H1 (cell line): ENCODE results near the gene CTNNBL1. TPM values are rescaled to one million over a fixed set of nuclear protein-coding genes. Genes with fewer than 3 reads are reported as not detected.
"Not testable (repeated sequence)": the region's sequence is repeated elsewhere in the genome, so short reads cannot be mapped to it uniquely, and the experiment has no call there.

Experiments
- CTCF ChIA-PET: fragments of 300-600 bp; sonication (Branson Sonifier 250); formaldehyde crosslinking; loops from one replicate; lab custom pipeline; 2021; ENCODE audit not compliant: partially characterized antibody; lab: Charles Lee
- POLR2A ChIA-PET: fragments of 300-600 bp; sonication (Branson Sonifier 250); formaldehyde crosslinking; loops from one replicate; lab custom pipeline; 2021; ENCODE audit warnings: inconsistent platforms; ENCODE audit not compliant: partially characterized antibody; lab: Charles Lee
- DNase-seq, 2 experiments: peaks; one replicate each; pipeline versions ENCODE4 v3.0.0 to v3.0.0-alpha.2; 2010 to 2022; ENCODE audit warnings: low spot score in 2 of 2, low read depth in 1 of 2, mixed read lengths in 1 of 2
- FAIRE-seq: peaks from 2 replicates; lab custom pipeline; 2011; peaks lifted over from hg19 to GRCh38; lab: Jason Lieb, UNC
- H2AFZ ChIP-seq: 2 replicates; pipeline ENCODE4 v1.8.1; 2012; ENCODE audit warnings: low read length, inconsistent platforms
- H2AK5ac ChIP-seq: 2 replicates; pipeline ENCODE4 v1.6.1; 2013; ENCODE audit warnings: low read depth, low read length
- H2BK120ac ChIP-seq: replicated peaks from 2 replicates; pipeline ENCODE3; 2013; ENCODE audit warnings: low read depth, low read length, inconsistent platforms
- H2BK12ac ChIP-seq: 2 replicates; pipeline ENCODE4 v1.6.1; 2013; ENCODE audit warnings: low read depth, low read length
- H2BK15ac ChIP-seq: 2 replicates; pipeline ENCODE4 v1.6.1; 2013; ENCODE audit warnings: low read length
- H2BK20ac ChIP-seq: 2 replicates; pipeline ENCODE4 v1.6.1; 2013; ENCODE audit warnings: low read length
- H2BK5ac ChIP-seq: 2 replicates; pipeline ENCODE4 v1.6.1; 2013; ENCODE audit warnings: low read depth, low read length
- H3K14ac ChIP-seq: 2 replicates; pipeline ENCODE4 v1.6.1; 2013; ENCODE audit warnings: inconsistent platforms; ENCODE audit not compliant: insufficient read length
- H3K18ac ChIP-seq: 2 replicates; pipeline ENCODE4 v1.6.1; 2013; ENCODE audit warnings: low read length; ENCODE audit errors: extremely low read depth
- H3K23ac ChIP-seq: 2 replicates; pipeline ENCODE4 v1.6.1; 2013; ENCODE audit warnings: inconsistent platforms; ENCODE audit not compliant: insufficient read length
- H3K23me2 ChIP-seq: 2 replicates; pipeline ENCODE4 v1.6.1; 2013; ENCODE audit warnings: low read depth, low read length
- H3K27ac ChIP-seq: 2 replicates; pipeline ENCODE4 v1.6.1; 2011; ENCODE audit warnings: low read depth, low read length, inconsistent platforms
- H3K27me3 ChIP-seq, 4 experiments: replicated peaks in 1 of 4; 1 replicate in 1 of 4; 2 replicates in 3 of 4; pipeline versions ENCODE4 v1.6.1 to v1.8.1; 2011 to 2013; ENCODE audit warnings: low read length in 3 of 4, mild to moderate bottlenecking in 3 of 4, inconsistent platforms in 2 of 4, mixed read lengths in 2 of 4, moderate library complexity in 1 of 4; ENCODE audit not compliant: control insufficient read depth in 3 of 4, insufficient read depth in 3 of 4; ENCODE audit errors: extremely low read depth in 1 of 4
- H3K36me3 ChIP-seq, 4 experiments: 2 replicates each; pipeline versions ENCODE4 v1.6.1 to v1.8.1; 2011 to 2013; ENCODE audit warnings: mild to moderate bottlenecking in 4 of 4, low read length in 3 of 4, moderate library complexity in 2 of 4, control low read depth in 1 of 4, inconsistent platforms in 1 of 4; ENCODE audit not compliant: insufficient read depth in 4 of 4, control insufficient read depth in 2 of 4
- H3K4ac ChIP-seq: replicated peaks from 2 replicates; pipeline ENCODE3; 2013; ENCODE audit warnings: low read length, low read depth, mixed read lengths, inconsistent platforms; ENCODE audit not compliant: insufficient read length
- H3K4me1 ChIP-seq, 4 experiments: replicated peaks in 1 of 4; 1 replicate in 1 of 4; 2 replicates in 3 of 4; pipeline versions ENCODE4 v1.6.1 to v1.8.1; 2011 to 2013; ENCODE audit warnings: low read length in 3 of 4, inconsistent platforms in 2 of 4, mixed read lengths in 1 of 4; ENCODE audit not compliant: insufficient read depth in 4 of 4, control insufficient read depth in 3 of 4
- H3K4me2 ChIP-seq, 2 experiments: 2 replicates each; pipeline versions ENCODE4 v1.6.1 to v1.8.1; 2011 to 2013; ENCODE audit warnings: low read depth in 2 of 2, low read length in 2 of 2, control low read depth in 1 of 2, inconsistent platforms in 1 of 2, mild to moderate bottlenecking in 1 of 2; ENCODE audit not compliant: insufficient read depth in 1 of 2
- H3K4me3 ChIP-seq, 4 experiments: fragments of 200-600, 300-600 bp in 1 of 4; sonication (generic), shearing (Covaris generic), sonication (Bioruptor Twin) in 1 of 4; 2 replicates each; pipeline versions ENCODE4 v1.5.1 to v1.8.1; 2011 to 2016; ENCODE audit warnings: low read length in 4 of 4, low read depth in 3 of 4, control low read depth in 2 of 4, inconsistent platforms in 2 of 4, mild to moderate bottlenecking in 2 of 4, mixed read lengths in 1 of 4, moderate library complexity in 1 of 4; ENCODE audit not compliant: insufficient read depth in 2 of 4; ENCODE audit errors: extremely low read depth in 1 of 4
- H3K56ac ChIP-seq: replicated peaks from 2 replicates; pipeline ENCODE3; 2013; ENCODE audit warnings: low read depth, mild to moderate bottlenecking, mixed read lengths, low read length, inconsistent platforms; ENCODE audit not compliant: insufficient read length
- H3K79me1 ChIP-seq: 2 replicates; pipeline ENCODE4 v1.6.1; 2013; ENCODE audit warnings: low read depth, low read length, control low read depth
- H3K79me2 ChIP-seq, 2 experiments: 2 replicates each; pipeline versions ENCODE4 v1.6.1 to v1.8.1; 2012 to 2013; ENCODE audit warnings: low read length in 2 of 2, mild to moderate bottlenecking in 2 of 2, inconsistent platforms in 1 of 2; ENCODE audit not compliant: insufficient read depth in 2 of 2, control insufficient read depth in 1 of 2
- H3K9ac ChIP-seq, 4 experiments: replicated peaks in 1 of 4; 1 replicate in 1 of 4; 2 replicates in 3 of 4; pipeline versions ENCODE4 v1.6.1 to v1.8.1; 2011 to 2013; ENCODE audit warnings: low read depth in 3 of 4, low read length in 3 of 4, control low read depth in 2 of 4, mild to moderate bottlenecking in 2 of 4, moderate library complexity in 2 of 4, inconsistent platforms in 1 of 4; ENCODE audit errors: extremely low read depth in 1 of 4
- H3K9me3 ChIP-seq, 2 experiments: 2 replicates each; pipeline versions ENCODE4 v1.6.1 to v1.8.1; 2012 to 2013; ENCODE audit warnings: mild to moderate bottlenecking in 2 of 2, moderate library complexity in 2 of 2, control low read depth in 1 of 2, inconsistent platforms in 1 of 2, low read depth in 1 of 2, low read length in 1 of 2, mixed read lengths in 1 of 2; ENCODE audit not compliant: insufficient read depth in 2 of 2
- H4K20me1 ChIP-seq, 2 experiments: replicated peaks in 1 of 2; 2 replicates each; pipeline versions ENCODE3 to v1.8.1; 2011 to 2013; ENCODE audit warnings: inconsistent platforms in 2 of 2, low read length in 2 of 2, mild to moderate bottlenecking in 1 of 2; ENCODE audit not compliant: insufficient read depth in 2 of 2, control insufficient read depth in 1 of 2
- H4K5ac ChIP-seq: 2 replicates; pipeline ENCODE4 v1.6.1; 2013; ENCODE audit warnings: low read length, low read depth, mixed read lengths, inconsistent platforms; ENCODE audit not compliant: insufficient read length
- H4K8ac ChIP-seq: 2 replicates; pipeline ENCODE4 v1.8.0; 2013; ENCODE audit warnings: mild to moderate bottlenecking, moderate library complexity, low read length, inconsistent platforms; ENCODE audit not compliant: insufficient read depth; ENCODE audit errors: extremely low read depth
- H4K91ac ChIP-seq: replicated peaks from 2 replicates; pipeline ENCODE3; 2013; ENCODE audit warnings: low read length, mixed read lengths, inconsistent platforms; ENCODE audit not compliant: insufficient read length
- E2F6 ChIP-seq: IDR thresholded peaks from 2 replicates; pipeline ENCODE4 v1.6.1; 2012; ENCODE audit warnings: inconsistent platforms
- EP300 ChIP-seq, 2 experiments: IDR thresholded peaks; 1 replicate in 1 of 2; 2 replicates in 1 of 2; pipeline ENCODE4 v1.6.1; 2011 to 2012; ENCODE audit warnings: low read depth in 2 of 2, low read length in 2 of 2, mild to moderate bottlenecking in 2 of 2, borderline replicate concordance in 1 of 2, inconsistent platforms in 1 of 2, moderate library complexity in 1 of 2
- GTF2F1 ChIP-seq: IDR thresholded peaks from 2 replicates; pipeline ENCODE4 v1.6.1; 2012; ENCODE audit warnings: low read depth, low read length, improper control_type of control experiment, borderline replicate concordance
- HDAC2 ChIP-seq, 2 experiments: fragments of 300-600 bp in 1 of 2; sonication (generic) in 1 of 2; IDR thresholded peaks; 2 replicates each; pipeline ENCODE4 v1.6.1; 2011 to 2012; ENCODE audit warnings: low read depth in 2 of 2, low read length in 2 of 2, mild to moderate bottlenecking in 2 of 2, moderate library complexity in 2 of 2, borderline replicate concordance in 1 of 2, inconsistent platforms in 1 of 2
- HDAC6 ChIP-seq: IDR thresholded peaks from one replicate; pipeline ENCODE4 v1.7.1; 2012; ENCODE audit warnings: low read depth, mild to moderate bottlenecking, inconsistent platforms, low read length, moderate library complexity
- WGBS, 2 experiments: shearing (Covaris generic) in 1 of 2; methylation state at CpG; one replicate each; pipeline versions ENCODE4 v1.1.6 to v1.1.7; 2013 to 2015; ENCODE audit warnings: low lambda C conversion rate in 2 of 2, mixed read lengths in 2 of 2, inconsistent platforms in 1 of 2, low coverage in 1 of 2, missing lambda C conversion rate in 1 of 2; ENCODE audit not compliant: insufficient replicate concordance in 2 of 2, insufficient coverage in 1 of 2, insufficient read length in 1 of 2; ENCODE audit errors: extremely low coverage in 1 of 2, missing lambda C conversion rate in 1 of 2; 5-methylcytosine and 5-hydroxymethylcytosine counted together
- polyA plus RNA-seq, 7 experiments: library from polyadenylated mRNA; depleted of rRNA in 3 of 7; stranded (reverse) in 5 of 7; unstranded in 2 of 7; fragments of >200 nt in 5 of 7; fragments of 200-250 nt in 2 of 7; gene quantifications; 1 replicate in 5 of 7; 2 replicates in 1 of 7; 4 replicates in 1 of 7; pipeline versions ENCODE4 v1.2.1 to v1.2.3, GENCODE V29; 2011 to 2013; ENCODE audit warnings: missing spikeins in 2 of 7, mixed read lengths in 2 of 7
- total RNA-seq: library from RNA; stranded (reverse); fragmentation: NEBNext Ultra II Directional; extraction: Animal tissue kit (Norgen Biotek cat#: 25700); gene quantifications from 2 replicates; pipeline ENCODE4 v1.2.1, GENCODE V29; 2021

CTNNBL1 gene
- total and polyA plus RNA-seq, 2 of the 8 experiments (the other 6 are each of a cell fraction or from before 2014, with no cell fraction given), result 19.6 to 81.6 TPM

- no peak for TF ChIP-seq E2F6
- no peak for TF ChIP-seq HDAC6
- no peak for TF ChIP-seq EP300 (IDR thresholded peaks at IDR 0.05; ENCODE audit: borderline replicate concordance in 1 of 2, low read depth in 2 of 2, low read length in 2 of 2)
- TF ChIP-seq GTF2F1, result no peak
- TF ChIP-seq HDAC2 (IDR thresholded peaks at IDR 0.05; ENCODE audit: borderline replicate concordance in 1 of 2, low read depth in 2 of 2, low read length in 2 of 2), result no peak
Observed at GRCh38 chr20:37700301-37700700, 6.5 kb downstream of the CTNNBL1 start (continued).

- H3K4me1 ChIP-seq, H3K23ac ChIP-seq, H2BK5ac ChIP-seq, H2AFZ ChIP-seq, H4K20me1 ChIP-seq, H3K79me1 ChIP-seq, FAIRE-seq, H4K91ac ChIP-seq, H4K5ac ChIP-seq, POLR2A ChIA-PET, H2BK12ac ChIP-seq, DNase-seq, H3K4ac ChIP-seq, H2BK20ac ChIP-seq, H3K23me2 ChIP-seq, CTCF ChIA-PET, H4K8ac ChIP-seq, H2BK15ac ChIP-seq, H3K56ac ChIP-seq, H3K27me3 ChIP-seq, H3K14ac ChIP-seq, H3K36me3 ChIP-seq, H3K9ac ChIP-seq, H3K4me2 ChIP-seq, H3K9me3 ChIP-seq, H3K4me3 ChIP-seq, H2AK5ac ChIP-seq, H3K18ac ChIP-seq, H2BK120ac ChIP-seq, H3K27ac ChIP-seq: not testable (repeated sequence)
- WGBS, 2 experiments, result 99% methylated on average over 17 of the region's 17 CpGs; no CpG with 5 or more reads in 1 of the 2 experiments
- H3K79me2 ChIP-seq, result peaks cover 3 to 51% of the 10 kb centered on the region in 2 experiments; a peak in 2 of 4 replicates
Observed at GRCh38 chr20:37701676-37702075, 7.8 kb downstream of the CTNNBL1 start.
